Measurements from ENCODE around the gene CD81.

Gene CD81

DNA sequence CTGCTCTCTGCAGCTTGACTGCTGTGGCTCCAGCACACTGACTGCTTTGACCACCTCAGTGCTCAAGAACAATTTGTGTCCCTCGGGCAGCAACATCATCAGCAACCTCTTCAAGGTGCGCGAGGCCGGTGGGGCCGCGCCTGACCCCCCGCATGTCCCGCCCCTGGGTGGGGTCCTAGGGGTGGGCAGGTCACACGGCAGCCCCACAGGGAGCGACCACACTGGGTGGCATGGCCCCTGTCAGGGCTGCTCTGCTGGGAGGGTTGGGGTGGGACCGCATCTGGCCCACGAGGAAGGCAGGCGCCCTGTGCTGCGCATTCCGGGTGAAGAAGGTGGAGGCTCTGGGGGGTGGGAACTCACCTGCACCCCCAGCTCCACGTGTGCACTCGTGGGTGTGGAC, 18.7 kb downstream of the CD81 start:
- no peak for ATAC-seq
- TF ChIP-seq ARNTL (CRISPR knock-in tag; IDR thresholded peaks at IDR 0.05; ENCODE audit: borderline replicate concordance, low read depth) (no peak), ZNF565 (CRISPR knock-in tag; conservative IDR thresholded peaks at IDR 0.05; ENCODE audit: low read depth) (no peak), ESRRG (CRISPR knock-in tag; IDR thresholded peaks at IDR 0.05) (no peak)
- TF ChIP-seq, protein P1, sequence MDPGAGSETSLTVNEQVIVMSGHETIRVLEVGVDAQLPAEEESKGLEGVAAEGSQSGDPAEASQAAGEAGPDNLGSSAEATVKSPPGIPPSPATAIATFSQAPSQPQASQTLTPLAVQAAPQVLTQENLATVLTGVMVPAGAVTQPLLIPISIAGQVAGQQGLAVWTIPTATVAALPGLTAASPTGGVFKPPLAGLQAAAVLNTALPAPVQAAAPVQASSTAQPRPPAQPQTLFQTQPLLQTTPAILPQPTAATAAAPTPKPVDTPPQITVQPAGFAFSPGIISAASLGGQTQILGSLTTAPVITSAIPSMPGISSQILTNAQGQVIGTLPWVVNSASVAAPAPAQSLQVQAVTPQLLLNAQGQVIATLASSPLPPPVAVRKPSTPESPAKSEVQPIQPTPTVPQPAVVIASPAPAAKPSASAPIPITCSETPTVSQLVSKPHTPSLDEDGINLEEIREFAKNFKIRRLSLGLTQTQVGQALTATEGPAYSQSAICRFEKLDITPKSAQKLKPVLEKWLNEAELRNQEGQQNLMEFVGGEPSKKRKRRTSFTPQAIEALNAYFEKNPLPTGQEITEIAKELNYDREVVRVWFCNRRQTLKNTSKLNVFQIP (CRISPR knock-in tag; IDR thresholded peaks at IDR 0.05; ENCODE audit: borderline replicate concordance, low read depth) = no peak

DNA sequence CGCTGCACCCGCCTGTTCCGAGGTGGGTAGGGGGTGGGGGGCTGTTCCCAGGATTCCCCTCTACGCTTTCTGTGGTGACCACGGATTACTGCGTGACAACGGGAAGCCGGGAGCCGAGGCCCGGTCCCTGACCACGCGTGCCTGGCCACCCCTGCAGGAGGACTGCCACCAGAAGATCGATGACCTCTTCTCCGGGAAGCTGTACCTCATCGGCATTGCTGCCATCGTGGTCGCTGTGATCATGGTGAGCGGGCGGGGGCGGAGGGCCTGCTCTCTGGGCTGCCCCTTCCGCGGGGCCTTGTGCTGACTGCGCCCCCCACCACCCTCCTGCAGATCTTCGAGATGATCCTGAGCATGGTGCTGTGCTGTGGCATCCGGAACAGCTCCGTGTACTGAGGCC, 19.4 kb downstream of the CD81 start:
- ATAC-seq = no peak
- TF ChIP-seq BACH2 (CRISPR knock-in tag; IDR thresholded peaks at IDR 0.05; ENCODE audit: borderline replicate concordance) (no peak), ZC3H10 (CRISPR knock-in tag; IDR thresholded peaks at IDR 0.05) (no peak), ZFP3 (CRISPR knock-in tag; IDR thresholded peaks at IDR 0.05) (no peak), PATZ1 (CRISPR knock-in tag; IDR thresholded peaks at IDR 0.05; ENCODE audit: borderline replicate concordance) (no peak)

GRCh38 chr11:2397005-2397404, 19.9 kb downstream of the CD81 start:
- ATAC-seq = no peak
- no peak for TF ChIP-seq ESRRG (CRISPR knock-in tag; IDR thresholded peaks at IDR 0.05)
- no peak for TF ChIP-seq TSHZ2 (CRISPR knock-in tag; IDR thresholded peaks at IDR 0.05)
- TF ChIP-seq ZFP30 (CRISPR knock-in tag; IDR thresholded peaks at IDR 0.05) = no peak
- TF ChIP-seq CSRNP3 (CRISPR knock-in tag; IDR thresholded peaks at IDR 0.05) = no peak
- no peak for TF ChIP-seq OSR1 (CRISPR knock-in tag; IDR thresholded peaks at IDR 0.05)
- no peak for TF ChIP-seq ZFP3 (CRISPR knock-in tag; IDR thresholded peaks at IDR 0.05)
- TF ChIP-seq ISL1 (CRISPR knock-in tag; IDR thresholded peaks at IDR 0.05) = no peak
- TF ChIP-seq SNAI2 (CRISPR knock-in tag; IDR thresholded peaks at IDR 0.05) = no peak
- TF ChIP-seq ZNF70 (CRISPR knock-in tag; IDR thresholded peaks at IDR 0.05) = no peak
- TF ChIP-seq ZNF8 (CRISPR knock-in tag; IDR thresholded peaks at IDR 0.05) = no peak
- no peak for TF ChIP-seq PPARA (CRISPR knock-in tag; IDR thresholded peaks at IDR 0.05; ENCODE audit: borderline replicate concordance)

GRCh38 chr11:2398664-2399355, 21.7 kb downstream of the CD81 start:
- no peak for ATAC-seq

More at GRCh38 chr11:2398664-2399355, 21.7 kb downstream of the CD81 start:
- TF ChIP-seq TOX (CRISPR knock-in tag; IDR thresholded peaks at IDR 0.05; ENCODE audit: borderline replicate concordance) = no peak
- TF ChIP-seq, protein P2, sequence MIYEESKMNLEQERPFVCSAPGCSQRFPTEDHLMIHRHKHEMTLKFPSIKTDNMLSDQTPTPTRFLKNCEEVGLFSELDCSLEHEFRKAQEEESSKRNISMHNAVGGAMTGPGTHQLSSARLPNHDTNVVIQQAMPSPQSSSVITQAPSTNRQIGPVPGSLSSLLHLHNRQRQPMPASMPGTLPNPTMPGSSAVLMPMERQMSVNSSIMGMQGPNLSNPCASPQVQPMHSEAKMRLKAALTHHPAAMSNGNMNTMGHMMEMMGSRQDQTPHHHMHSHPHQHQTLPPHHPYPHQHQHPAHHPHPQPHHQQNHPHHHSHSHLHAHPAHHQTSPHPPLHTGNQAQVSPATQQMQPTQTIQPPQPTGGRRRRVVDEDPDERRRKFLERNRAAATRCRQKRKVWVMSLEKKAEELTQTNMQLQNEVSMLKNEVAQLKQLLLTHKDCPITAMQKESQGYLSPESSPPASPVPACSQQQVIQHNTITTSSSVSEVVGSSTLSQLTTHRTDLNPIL (CRISPR knock-in tag; IDR thresholded peaks at IDR 0.05; ENCODE audit: low read depth) = no peak
- no peak for TF ChIP-seq ZC3H10 (CRISPR knock-in tag; IDR thresholded peaks at IDR 0.05)
- TF ChIP-seq OSR1 (CRISPR knock-in tag; IDR thresholded peaks at IDR 0.05) = no peak
- no peak for TF ChIP-seq CSDC2 (CRISPR knock-in tag; IDR thresholded peaks at IDR 0.05)
